Measurements from ENCODE around the gene TTC16. TPM values are rescaled to one million over a fixed set of nuclear protein-coding genes. Genes with fewer than 3 reads are reported as not detected.

TTC16 gene
- total RNA-seq, 6 experiments from 2014 or later = 0.05 to 0.12 TPM; not detected in 4

GRCh38 chr9:127776924-127777289 is 61.0 kb downstream of the TTC16 start:
- Histone ChIP-seq H3K27me3 (no peaks in the 10 kb centered on the region), H3K36me3 (no peaks in the 10 kb centered on the region), H3K4me1 (no peaks in the 10 kb centered on the region), H3K27ac (no peak overlapping the region), H3K4me3 (peak overlapping the region in 1 of 3 donors; percentile 14), H3K9me3 (no peaks in the 10 kb centered on the region)
- intact Hi-C loops (cut with DNase I) = loop anchor here in 1 of 2 donors (5.0 kb wide), 1 partner anchor 185 kb away; no protein-coding TSS in a partner anchor
- WGBS (ENCODE audit: insufficient coverage, low coverage, low lambda C conversion rate, missing lambda C conversion rate) = 53% methylated on average over 4 of the region's 5 CpGs
- ATAC-seq = no peak
- DNase-seq = no peak
- TF ChIP-seq, protein P1, sequence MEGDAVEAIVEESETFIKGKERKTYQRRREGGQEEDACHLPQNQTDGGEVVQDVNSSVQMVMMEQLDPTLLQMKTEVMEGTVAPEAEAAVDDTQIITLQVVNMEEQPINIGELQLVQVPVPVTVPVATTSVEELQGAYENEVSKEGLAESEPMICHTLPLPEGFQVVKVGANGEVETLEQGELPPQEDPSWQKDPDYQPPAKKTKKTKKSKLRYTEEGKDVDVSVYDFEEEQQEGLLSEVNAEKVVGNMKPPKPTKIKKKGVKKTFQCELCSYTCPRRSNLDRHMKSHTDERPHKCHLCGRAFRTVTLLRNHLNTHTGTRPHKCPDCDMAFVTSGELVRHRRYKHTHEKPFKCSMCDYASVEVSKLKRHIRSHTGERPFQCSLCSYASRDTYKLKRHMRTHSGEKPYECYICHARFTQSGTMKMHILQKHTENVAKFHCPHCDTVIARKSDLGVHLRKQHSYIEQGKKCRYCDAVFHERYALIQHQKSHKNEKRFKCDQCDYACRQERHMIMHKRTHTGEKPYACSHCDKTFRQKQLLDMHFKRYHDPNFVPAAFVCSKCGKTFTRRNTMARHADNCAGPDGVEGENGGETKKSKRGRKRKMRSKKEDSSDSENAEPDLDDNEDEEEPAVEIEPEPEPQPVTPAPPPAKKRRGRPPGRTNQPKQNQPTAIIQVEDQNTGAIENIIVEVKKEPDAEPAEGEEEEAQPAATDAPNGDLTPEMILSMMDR (IDR thresholded peaks at IDR 0.05) = no peak
- no peak for TF ChIP-seq POLR2A (IDR thresholded peaks at IDR 0.05)

GRCh38 chr9:127777368-127777980 is 61.6 kb downstream of the TTC16 start:
- Histone ChIP-seq H3K36me3 (no peaks in the 10 kb centered on the region), H3K9me3 (no peaks in the 10 kb centered on the region), H3K4me3 (peak overlapping the region in 1 of 3 donors; percentile 14), H3K27me3 (no peaks in the 10 kb centered on the region), H3K4me1 (no peaks in the 10 kb centered on the region), H3K27ac (peak overlapping the region in 1 of 3 donors; percentile 58)
- WGBS (ENCODE audit: insufficient coverage, low coverage, low lambda C conversion rate, missing lambda C conversion rate) = 51% methylated on average over 17 of the region's 18 CpGs
- TF ChIP-seq POLR2A (IDR thresholded peaks at IDR 0.05) = no peak
- intact Hi-C loops (cut with DNase I) = loop anchor here in 1 of 2 donors (5.0 kb wide), 1 partner anchor 185 kb away; no protein-coding TSS in a partner anchor
- ATAC-seq = no peak
- no peak for DNase-seq

DNA sequence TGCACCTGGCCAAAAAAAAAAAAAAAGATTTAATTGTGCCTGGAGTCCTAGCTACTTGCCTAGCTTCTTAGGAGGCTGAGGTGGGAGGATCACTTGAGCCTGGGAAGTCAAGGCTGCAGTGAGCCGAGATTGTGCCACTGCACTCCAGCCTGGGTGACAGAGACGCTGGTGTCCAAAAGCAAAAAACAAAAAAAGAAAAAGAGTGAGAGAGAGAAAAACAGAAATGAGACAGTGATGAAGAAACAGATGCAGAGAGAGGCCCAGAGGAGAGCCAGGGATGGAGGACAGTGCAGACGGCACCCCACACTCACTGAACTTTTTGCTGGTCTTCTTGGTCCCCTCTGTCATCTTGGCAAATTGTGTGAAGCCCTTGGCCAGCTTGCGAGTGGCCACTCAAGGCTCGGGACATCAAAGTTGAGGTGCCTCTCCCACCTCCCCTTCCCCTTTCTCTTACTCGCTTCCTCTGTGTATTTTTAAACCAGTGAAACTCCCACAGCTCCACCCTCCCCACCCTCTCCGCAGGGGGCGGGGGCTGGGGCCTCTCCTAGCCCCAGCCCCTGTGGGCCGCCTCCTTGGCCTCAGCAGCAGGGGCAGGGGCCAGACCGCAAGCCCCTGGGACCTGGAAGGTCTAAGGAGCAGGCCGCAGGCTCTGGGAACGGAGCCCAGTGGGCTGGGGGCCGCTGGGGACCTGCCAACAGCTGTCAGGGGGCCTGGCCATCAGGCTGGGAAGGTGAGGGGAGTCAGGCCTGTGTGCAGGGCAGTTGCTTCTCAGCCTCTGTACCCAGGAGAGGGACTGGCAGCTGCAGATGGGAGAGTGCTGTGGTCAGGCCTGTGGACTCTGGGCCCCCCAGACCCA is 62.6 kb downstream of the TTC16 start, which contains the start of gene SH2D3C:
Gene SH2D3C (minus strand): TSS at position 387 of the 856 bp plus-strand sequence. CDS start 39 bp downstream, at position 348.
- ATAC-seq (peak; percentile 13 to 52 (median 32)), DNase-seq (peak in 1 of 3 donors; percentile 64)
- TF ChIP-seq POLR2A (IDR thresholded peaks at IDR 0.05) = no peak
- TF ChIP-seq, protein P1 (IDR thresholded peaks at IDR 0.05) = no peak
- 40% methylated on average over 9 of the region's 13 CpGs for WGBS (ENCODE audit: insufficient coverage, low coverage, low lambda C conversion rate, missing lambda C conversion rate)
- peak within 1 kb of the TSS in 1 of 3 donors; percentile 14 for H3K4me3 ChIP-seq
- H3K9me3 ChIP-seq = no peaks in the 10 kb centered on the region
- intact Hi-C loops (cut with DNase I) = loop anchor here in 1 of 2 donors (5.0 kb wide), 1 partner anchor 186 kb away; no protein-coding TSS in a partner anchor
- no peaks in the 10 kb centered on the region for H3K36me3 ChIP-seq
- H3K27ac ChIP-seq = peak within 1 kb of the TSS; percentile 22 to 58 (median 47)
- H3K4me1 ChIP-seq = no peaks in the 10 kb centered on the region
- H3K27me3 ChIP-seq = no peaks in the 10 kb centered on the region

GRCh38 chr9:127779136-127779981 is 63.5 kb downstream of the TTC16 start:
- TF ChIP-seq, protein P1 (IDR thresholded peaks at IDR 0.05) = no peak
- TF ChIP-seq POLR2A (IDR thresholded peaks at IDR 0.05) = no peak
- peak overlapping the region; percentile 7 to 58 (median 47) for H3K27ac ChIP-seq
- DNase-seq = peak in 1 of 3 donors; percentile 58
- no peaks in the 10 kb centered on the region for H3K9me3 ChIP-seq
- 51% methylated on average over 3 of the region's 17 CpGs for WGBS (ENCODE audit: insufficient coverage, low coverage, low lambda C conversion rate, missing lambda C conversion rate)
- no peaks in the 10 kb centered on the region for H3K27me3 ChIP-seq
- no peaks in the 10 kb centered on the region for H3K4me1 ChIP-seq
- intact Hi-C loops (cut with DNase I) = loop anchor here in 1 of 2 donors (5.0 kb wide), 1 partner anchor 187 kb away; no protein-coding TSS in a partner anchor
- no peaks in the 10 kb centered on the region for H3K36me3 ChIP-seq
- peak; percentile 3 to 23 (median 9) for ATAC-seq
- H3K4me3 ChIP-seq = no peak overlapping the region
